HEK293 (cell line): Measurements from ENCODE around the gene ATP5MC2.

Source experiments
- CTCF ChIP-seq: fragments of 450-650 bp; formaldehyde crosslinking; IDR thresholded peaks from 2 replicates; pipeline ENCODE4 v1.5.1; 2016; ENCODE audit warnings: missing biosample characterization, missing genetic modification characterization
- ZNF274 ChIP-seq, 2 experiments: fragments of 200-500 bp in 1 of 2; fragments of 450-650 bp in 1 of 2; sonication (Bioruptor generic) in 1 of 2; formaldehyde crosslinking in 1 of 2; IDR thresholded peaks; 2 replicates each; pipeline versions ENCODE4 v1.5.1 to v1.6.1; 2014 to 2016; ENCODE audit warnings: borderline replicate concordance in 1 of 2, inconsistent platforms in 1 of 2, low read length in 1 of 2, missing biosample characterization in 1 of 2, missing genetic modification characterization in 1 of 2
- ZNF585B ChIP-seq: fragments of 450-650 bp; formaldehyde crosslinking; IDR thresholded peaks from 2 replicates; pipeline ENCODE4 v1.5.1; 2016; ENCODE audit warnings: missing biosample characterization, missing genetic modification characterization
- ZNF623 ChIP-seq: fragments of 450-650 bp; formaldehyde crosslinking; IDR thresholded peaks from 2 replicates; pipeline ENCODE4 v1.5.1; 2016; ENCODE audit warnings: missing biosample characterization, missing genetic modification characterization
- ZNF768 ChIP-seq: fragments of 450-650 bp; formaldehyde crosslinking; IDR thresholded peaks from 2 replicates; pipeline ENCODE4 v1.5.1; 2018; ENCODE audit warnings: missing biosample characterization, mild to moderate bottlenecking, missing genetic modification characterization
- ZSCAN30 ChIP-seq: fragments of 450-650 bp; IDR thresholded peaks from 2 replicates; pipeline ENCODE4 v1.5.1; 2018; ENCODE audit warnings: missing biosample characterization, mild to moderate bottlenecking, missing genetic modification characterization, moderate library complexity
- TF ChIP-seq, protein P1 (sequence below): fragments of 450-650 bp; formaldehyde crosslinking; IDR thresholded peaks from 2 replicates; pipeline ENCODE4 v1.5.1; 2016; ENCODE audit warnings: missing biosample characterization, missing genetic modification characterization

DNA sequence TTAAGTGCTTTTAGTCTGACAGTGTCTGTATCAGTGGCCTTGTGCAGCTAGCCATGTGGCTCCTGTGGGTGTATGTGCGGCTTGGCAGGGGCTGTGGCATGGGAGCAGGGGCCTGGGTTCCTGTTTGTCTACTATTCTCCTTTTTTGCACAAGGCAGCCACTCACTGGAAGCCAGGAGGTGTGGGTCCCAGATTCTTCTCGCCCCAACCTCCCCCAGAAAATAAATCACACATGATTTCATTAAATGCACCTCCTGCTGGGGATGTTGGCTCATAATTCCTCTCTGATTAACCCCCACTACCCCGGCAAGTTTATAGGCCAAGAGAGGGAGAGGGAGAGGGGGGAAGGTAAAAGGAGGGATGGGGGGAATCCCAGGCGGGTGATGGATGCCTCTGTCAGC lies 33.8 kb upstream of the ATP5MC2 start:
- no peak for TF ChIP-seq ZSCAN30 (tag by site-specific recombination)
- TF ChIP-seq CTCF (tag by site-specific recombination): no peak
- TF ChIP-seq ZNF585B (tag by site-specific recombination): no peak
- TF ChIP-seq ZNF768 (tag by site-specific recombination): no peak
- TF ChIP-seq ZNF623 (tag by site-specific recombination): no peak
- no peak for TF ChIP-seq ZNF274 (IDR thresholded peaks at IDR 0.05; ENCODE audit: low read length)
- TF ChIP-seq ZNF274 (tag by site-specific recombination; IDR thresholded peaks at IDR 0.05; ENCODE audit: borderline replicate concordance): no peak
- TF ChIP-seq, protein P1, sequence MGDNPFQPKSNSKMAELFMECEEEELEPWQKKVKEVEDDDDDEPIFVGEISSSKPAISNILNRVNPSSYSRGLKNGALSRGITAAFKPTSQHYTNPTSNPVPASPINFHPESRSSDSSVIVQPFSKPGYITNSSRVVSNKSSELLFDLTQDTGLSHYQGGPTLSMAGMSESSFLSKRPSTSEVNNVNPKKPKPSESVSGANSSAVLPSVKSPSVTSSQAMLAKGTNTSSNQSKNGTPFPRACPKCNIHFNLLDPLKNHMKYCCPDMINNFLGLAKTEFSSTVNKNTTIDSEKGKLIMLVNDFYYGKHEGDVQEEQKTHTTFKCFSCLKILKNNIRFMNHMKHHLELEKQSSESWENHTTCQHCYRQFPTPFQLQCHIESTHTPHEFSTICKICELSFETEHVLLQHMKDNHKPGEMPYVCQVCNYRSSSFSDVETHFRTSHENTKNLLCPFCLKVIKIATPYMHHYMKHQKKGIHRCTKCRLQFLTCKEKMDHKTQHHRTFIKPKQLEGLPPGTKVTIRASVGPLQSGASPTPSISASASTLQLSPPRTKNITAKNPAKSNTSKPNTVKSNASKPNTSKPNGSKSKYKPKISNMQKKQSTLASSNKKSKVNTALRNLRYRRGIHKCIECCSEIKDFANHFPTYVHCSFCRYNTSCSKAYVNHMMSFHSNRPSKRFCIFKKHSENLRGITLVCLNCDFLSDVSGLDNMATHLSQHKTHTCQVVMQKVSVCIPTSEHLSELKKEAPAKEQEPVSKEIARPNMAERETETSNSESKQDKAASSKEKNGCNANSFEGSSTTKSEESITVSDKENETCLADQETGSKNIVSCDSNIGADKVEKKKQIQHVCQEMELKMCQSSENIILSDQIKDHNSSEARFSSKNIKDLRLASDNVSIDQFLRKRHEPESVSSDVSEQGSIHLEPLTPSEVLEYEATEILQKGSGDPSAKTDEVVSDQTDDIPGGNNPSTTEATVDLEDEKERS (tag by site-specific recombination): no peak
